Nephron progenitor cell (in vitro differentiated cells): ENCODE measurements around the gene ZSWIM4.

ENCODE experiments used
- DNase-seq: peaks from one replicate; pipeline ENCODE4 v3.0.0; 2021
- H3K27ac Mint-ChIP-seq: 2 replicates; pipeline ENCODE4 v1.8.0; 2021; ENCODE audit warnings: mild to moderate bottlenecking, moderate library complexity, mixed read lengths
- H3K27me3 Mint-ChIP-seq: 2 replicates; pipeline ENCODE4 v1.8.0; 2021; ENCODE audit warnings: mild to moderate bottlenecking, low read depth, mixed read lengths; ENCODE audit not compliant: poor library complexity
- H3K36me3 Mint-ChIP-seq: 2 replicates; pipeline ENCODE4 v1.8.0; 2021; ENCODE audit warnings: low read depth, mixed read lengths
- H3K4me1 Mint-ChIP-seq: 2 replicates; pipeline ENCODE4 v1.8.0; 2021; ENCODE audit warnings: mixed read lengths
- H3K4me3 Mint-ChIP-seq: 2 replicates; pipeline ENCODE4 v1.8.0; 2021; ENCODE audit warnings: mild to moderate bottlenecking, moderate library complexity, mixed read lengths
- H3K9me3 Mint-ChIP-seq: 2 replicates; pipeline ENCODE4 v1.8.0; 2021; ENCODE audit warnings: mild to moderate bottlenecking, moderate library complexity, mixed read lengths
- TF ChIP-seq, protein P1 (sequence below): fragments of 200-600 bp; sonication (generic); IDR thresholded peaks from 2 replicates; pipeline ENCODE4 v1.5.0; 2021; ENCODE audit warnings: antibody characterized with exemption

The ZSWIM4 gene

DNA sequence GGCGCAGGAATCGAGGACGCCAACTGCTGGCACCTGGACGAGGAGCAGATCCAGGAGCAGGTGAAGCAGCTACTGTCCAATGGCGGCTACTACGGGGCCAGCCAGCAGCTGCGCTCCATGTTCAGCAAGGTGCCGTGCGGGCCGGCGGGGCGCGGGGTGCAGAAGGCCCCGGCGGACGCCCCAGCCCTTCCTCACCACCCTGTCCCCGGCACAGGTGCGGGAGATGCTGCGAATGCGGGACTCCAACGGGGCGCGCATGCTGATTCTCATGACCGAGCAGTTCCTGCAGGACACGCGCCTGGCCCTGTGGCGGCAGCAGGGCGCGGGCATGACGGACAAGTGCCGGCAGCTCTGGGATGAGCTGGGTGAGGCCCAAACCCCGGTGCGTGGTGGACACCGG is 13.6 kb downstream of the ZSWIM4 start:
- TF ChIP-seq, protein P1, sequence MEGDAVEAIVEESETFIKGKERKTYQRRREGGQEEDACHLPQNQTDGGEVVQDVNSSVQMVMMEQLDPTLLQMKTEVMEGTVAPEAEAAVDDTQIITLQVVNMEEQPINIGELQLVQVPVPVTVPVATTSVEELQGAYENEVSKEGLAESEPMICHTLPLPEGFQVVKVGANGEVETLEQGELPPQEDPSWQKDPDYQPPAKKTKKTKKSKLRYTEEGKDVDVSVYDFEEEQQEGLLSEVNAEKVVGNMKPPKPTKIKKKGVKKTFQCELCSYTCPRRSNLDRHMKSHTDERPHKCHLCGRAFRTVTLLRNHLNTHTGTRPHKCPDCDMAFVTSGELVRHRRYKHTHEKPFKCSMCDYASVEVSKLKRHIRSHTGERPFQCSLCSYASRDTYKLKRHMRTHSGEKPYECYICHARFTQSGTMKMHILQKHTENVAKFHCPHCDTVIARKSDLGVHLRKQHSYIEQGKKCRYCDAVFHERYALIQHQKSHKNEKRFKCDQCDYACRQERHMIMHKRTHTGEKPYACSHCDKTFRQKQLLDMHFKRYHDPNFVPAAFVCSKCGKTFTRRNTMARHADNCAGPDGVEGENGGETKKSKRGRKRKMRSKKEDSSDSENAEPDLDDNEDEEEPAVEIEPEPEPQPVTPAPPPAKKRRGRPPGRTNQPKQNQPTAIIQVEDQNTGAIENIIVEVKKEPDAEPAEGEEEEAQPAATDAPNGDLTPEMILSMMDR, result no peak
- H3K27me3 Mint-ChIP-seq, result peaks cover 2% of the 10 kb centered on the region
- H3K27ac Mint-ChIP-seq, result no peak overlapping the region
- peaks cover 49% of the 10 kb centered on the region for H3K36me3 Mint-ChIP-seq
- no peaks in the 10 kb centered on the region for H3K4me1 Mint-ChIP-seq
- no peak for DNase-seq
- no peaks in the 10 kb centered on the region for H3K9me3 Mint-ChIP-seq
- H3K4me3 Mint-ChIP-seq, result no peak overlapping the region

DNA sequence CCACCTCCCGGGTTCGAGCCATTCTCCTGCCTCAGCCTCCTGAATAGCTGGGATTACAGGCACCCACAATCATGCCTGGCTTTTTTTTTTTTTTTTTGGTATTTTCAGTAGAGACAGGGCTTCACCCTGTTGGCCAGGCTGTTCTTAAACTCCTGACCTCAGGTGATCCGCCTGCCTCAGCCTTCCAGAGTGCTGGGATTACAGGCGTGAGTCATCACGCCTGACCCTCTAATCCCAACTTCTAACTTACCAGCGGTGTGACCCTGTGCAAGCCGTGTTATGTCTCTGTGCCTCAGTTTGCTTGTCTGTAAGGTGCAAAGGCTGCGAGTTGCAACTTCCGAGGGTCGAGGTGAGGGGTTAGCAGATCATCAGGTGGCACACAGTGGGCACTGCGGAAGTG is 17.3 kb downstream of the ZSWIM4 start:
- Mint-ChIP-seq H3K27ac (no peak overlapping the region), H3K27me3 (peaks cover 2% of the 10 kb centered on the region), H3K9me3 (no peaks in the 10 kb centered on the region), H3K4me3 (no peak overlapping the region), H3K36me3 (peaks cover 62% of the 10 kb centered on the region), H3K4me1 (no peaks in the 10 kb centered on the region)
- DNase-seq, result no peak
- TF ChIP-seq, protein P1, result no peak

- TF ChIP-seq, protein P1, result no peak
- DNase-seq, result no peak
- Mint-ChIP-seq H3K36me3 (peaks cover 63% of the 10 kb centered on the region), H3K4me3 (no peak overlapping the region), H3K9me3 (no peaks in the 10 kb centered on the region), H3K27ac (no peak overlapping the region), H3K27me3 (peaks cover 2% of the 10 kb centered on the region), H3K4me1 (peaks cover 1% of the 10 kb centered on the region)
Observed at GRCh38 chr19:13813147-13813546, 17.9 kb downstream of the ZSWIM4 start.

DNA sequence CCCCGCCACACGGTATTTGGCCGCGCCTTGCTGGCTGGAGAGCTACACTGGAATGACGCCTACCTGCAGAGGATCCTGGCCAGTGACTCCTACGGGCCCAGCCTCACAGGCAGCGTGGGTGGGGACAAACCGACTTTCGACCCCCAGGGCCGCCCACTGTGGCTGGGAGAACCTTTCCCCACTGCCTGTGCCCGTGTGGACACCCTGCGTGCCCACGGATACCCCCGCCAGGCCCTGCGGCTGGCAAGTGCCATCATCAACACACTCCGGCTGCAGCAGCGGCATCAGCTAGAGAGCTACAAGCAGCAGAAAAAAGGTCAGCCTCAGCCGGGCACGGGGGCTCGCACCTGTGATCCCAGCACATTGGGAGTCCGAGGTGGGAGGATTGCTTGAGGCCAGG is 19.3 kb downstream of the ZSWIM4 start:
- TF ChIP-seq, protein P1, result no peak
- peaks cover 5% of the 10 kb centered on the region for H3K4me1 Mint-ChIP-seq
- no peaks in the 10 kb centered on the region for H3K9me3 Mint-ChIP-seq
- H3K27ac Mint-ChIP-seq, result no peak overlapping the region
- peaks cover 2% of the 10 kb centered on the region for H3K27me3 Mint-ChIP-seq
- DNase-seq, result no peak
- H3K4me3 Mint-ChIP-seq, result no peak overlapping the region
- H3K36me3 Mint-ChIP-seq, result peaks cover 62% of the 10 kb centered on the region

- Mint-ChIP-seq H3K36me3 (peaks cover 59% of the 10 kb centered on the region), H3K27ac (no peak overlapping the region), H3K4me3 (peak overlapping the region; percentile 64), H3K9me3 (no peaks in the 10 kb centered on the region), H3K4me1 (peaks cover 5% of the 10 kb centered on the region), H3K27me3 (no peaks in the 10 kb centered on the region)
- TF ChIP-seq, protein P1, result no peak
- peak; percentile 69 for DNase-seq
Observed at GRCh38 chr19:13817018-13817614, 21.9 kb downstream of the ZSWIM4 start.

- TF ChIP-seq, protein P1, result no peak
- Mint-ChIP-seq H3K4me1 (peaks cover 5% of the 10 kb centered on the region), H3K27ac (no peak overlapping the region), H3K9me3 (no peaks in the 10 kb centered on the region), H3K36me3 (peaks cover 59% of the 10 kb centered on the region), H3K4me3 (peak overlapping the region; percentile 64), H3K27me3 (no peaks in the 10 kb centered on the region)
- peak; percentile 75 for DNase-seq
Observed at GRCh38 chr19:13817615-13818371, 22.6 kb downstream of the ZSWIM4 start.
